BJ (cell line): ENCODE results near the gene MAPK10. TPM values are rescaled to one million over a fixed set of nuclear protein-coding genes. Genes with fewer than 3 reads are reported as not detected.

Experiments
- CTCF ChIA-PET: fragments of 350-600 bp; formaldehyde crosslinking; extraction: SDS; loops from one replicate; lab custom pipeline; 2021; ENCODE audit warnings: antibody characterized with exemption, inconsistent platforms; lab: Yijun Ruan, JAX
- POLR2A ChIA-PET: fragments of 300-600 bp; sonication (Branson Sonifier 250); formaldehyde crosslinking; extraction: SDS; loops from one replicate; lab custom pipeline; 2021; ENCODE audit warnings: antibody characterized with exemption; lab: Charles Lee
- DNase-seq: peaks from one replicate; pipeline ENCODE4 v3.0.0-alpha.2; 2011; ENCODE audit warnings: low read depth
- H3K27me3 ChIP-seq: 2 replicates; pipeline ENCODE4 v1.6.0; 2011; ENCODE audit warnings: low read length; ENCODE audit not compliant: control insufficient read depth, insufficient read depth
- H3K36me3 ChIP-seq: 2 replicates; pipeline ENCODE4 v1.5.1; 2011; ENCODE audit warnings: low read length; ENCODE audit not compliant: control insufficient read depth, insufficient read depth
- H3K4me3 ChIP-seq: 2 replicates; pipeline ENCODE4 v1.5.1; 2011; ENCODE audit warnings: low read depth, mild to moderate bottlenecking, control low read depth, low read length
- polyA plus RNA-seq: library from polyadenylated mRNA; depleted of rRNA; stranded (reverse); fragments of >200 nt; gene quantifications from 2 replicates; pipeline ENCODE4 v1.2.3, GENCODE V29; 2011
- TF ChIP-seq, protein P1 (sequence below): IDR thresholded peaks from 2 replicates; pipeline ENCODE4 v1.5.1; 2011; ENCODE audit warnings: low read depth, mild to moderate bottlenecking, control low read depth, inconsistent platforms, low read length, moderate library complexity; ENCODE audit not compliant: insufficient read depth

Gene MAPK10
- polyA plus RNA-seq, 1 experiment, result 0.86 TPM

DNA sequence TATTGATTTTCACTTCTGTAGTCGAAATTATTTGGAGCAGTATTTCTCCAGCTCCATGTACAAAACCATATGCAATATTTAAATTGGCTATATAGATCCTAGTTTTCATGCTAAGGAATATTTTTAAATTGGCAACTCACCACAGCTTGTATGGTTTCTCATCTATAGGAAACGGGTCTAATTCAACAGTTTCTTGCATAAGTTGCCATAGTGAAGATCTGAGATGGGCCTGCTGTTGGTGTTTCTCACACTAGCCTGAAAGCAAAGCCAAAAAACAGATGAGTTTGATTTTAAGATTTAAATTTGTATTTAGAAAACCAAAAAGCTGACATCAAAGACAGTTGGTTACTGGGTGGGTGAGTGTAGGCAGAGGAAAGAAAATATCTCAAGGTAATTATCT, 5.5 kb downstream of the MAPK10 start:
- TF ChIP-seq, protein P1, sequence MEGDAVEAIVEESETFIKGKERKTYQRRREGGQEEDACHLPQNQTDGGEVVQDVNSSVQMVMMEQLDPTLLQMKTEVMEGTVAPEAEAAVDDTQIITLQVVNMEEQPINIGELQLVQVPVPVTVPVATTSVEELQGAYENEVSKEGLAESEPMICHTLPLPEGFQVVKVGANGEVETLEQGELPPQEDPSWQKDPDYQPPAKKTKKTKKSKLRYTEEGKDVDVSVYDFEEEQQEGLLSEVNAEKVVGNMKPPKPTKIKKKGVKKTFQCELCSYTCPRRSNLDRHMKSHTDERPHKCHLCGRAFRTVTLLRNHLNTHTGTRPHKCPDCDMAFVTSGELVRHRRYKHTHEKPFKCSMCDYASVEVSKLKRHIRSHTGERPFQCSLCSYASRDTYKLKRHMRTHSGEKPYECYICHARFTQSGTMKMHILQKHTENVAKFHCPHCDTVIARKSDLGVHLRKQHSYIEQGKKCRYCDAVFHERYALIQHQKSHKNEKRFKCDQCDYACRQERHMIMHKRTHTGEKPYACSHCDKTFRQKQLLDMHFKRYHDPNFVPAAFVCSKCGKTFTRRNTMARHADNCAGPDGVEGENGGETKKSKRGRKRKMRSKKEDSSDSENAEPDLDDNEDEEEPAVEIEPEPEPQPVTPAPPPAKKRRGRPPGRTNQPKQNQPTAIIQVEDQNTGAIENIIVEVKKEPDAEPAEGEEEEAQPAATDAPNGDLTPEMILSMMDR, result no peak
- no peaks in the 10 kb centered on the region for H3K27me3 ChIP-seq
- no peaks in the 10 kb centered on the region for H3K36me3 ChIP-seq
- H3K4me3 ChIP-seq, result no peak overlapping the region
- ChIA-PET POLR2A (no interaction called here), CTCF (interaction anchor here (0.7 to 1.3 kb wide), 2 partner anchors 22 to 23 kb away, joined by 3 read pairs; no protein-coding TSS in a partner anchor)
- no peak for DNase-seq

DNA sequence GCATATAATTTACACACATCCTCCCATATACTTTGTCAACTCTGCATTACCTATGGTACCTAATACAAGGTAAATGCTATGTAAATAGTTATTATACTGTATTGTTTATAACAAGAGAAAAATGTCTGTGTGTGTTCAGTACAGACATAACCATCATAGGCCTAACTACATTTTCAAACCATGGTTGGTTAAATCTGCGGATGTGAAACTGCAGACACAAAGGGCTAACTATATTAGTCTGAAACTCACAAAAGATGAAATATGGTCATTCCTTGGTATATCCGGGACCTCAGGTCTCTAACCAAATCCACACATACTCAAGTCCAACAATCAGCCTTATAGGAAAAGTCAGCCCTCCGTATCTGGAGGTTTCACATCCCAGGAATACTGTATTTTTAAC, 13.5 kb downstream of the MAPK10 start:
- ChIA-PET POLR2A (no interaction called here), CTCF (no interaction called here)
- Histone ChIP-seq H3K36me3 (no peaks in the 10 kb centered on the region), H3K4me3 (no peak overlapping the region), H3K27me3 (no peaks in the 10 kb centered on the region)
- no peak for DNase-seq
- TF ChIP-seq, protein P1, result no peak

DNA sequence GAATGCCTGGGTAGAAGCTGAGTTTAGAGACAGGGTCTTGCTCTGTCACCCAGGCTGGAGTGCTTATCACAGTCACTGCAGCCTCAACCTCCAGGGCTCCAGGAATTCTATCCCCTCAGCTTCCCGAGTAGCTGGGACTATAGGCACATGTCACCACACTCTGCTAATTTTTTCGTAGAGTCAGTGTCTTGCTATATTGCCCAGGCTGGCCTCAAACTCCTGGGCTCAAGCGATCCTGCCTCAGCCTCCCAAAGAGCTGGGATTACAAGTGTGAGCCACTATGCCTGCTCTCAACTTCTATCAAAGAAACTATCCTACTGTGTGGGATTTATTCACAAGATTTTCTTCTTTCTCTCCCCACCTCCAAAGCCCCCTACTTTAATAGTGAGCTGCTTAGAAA, 15.7 kb downstream of the MAPK10 start:
- POLR2A ChIA-PET, result no interaction called here
- CTCF ChIA-PET, result interaction anchor here (1.6 kb wide), 1 partner anchor 15 kb away, joined by 3 read pairs; no protein-coding TSS in a partner anchor

DNA sequence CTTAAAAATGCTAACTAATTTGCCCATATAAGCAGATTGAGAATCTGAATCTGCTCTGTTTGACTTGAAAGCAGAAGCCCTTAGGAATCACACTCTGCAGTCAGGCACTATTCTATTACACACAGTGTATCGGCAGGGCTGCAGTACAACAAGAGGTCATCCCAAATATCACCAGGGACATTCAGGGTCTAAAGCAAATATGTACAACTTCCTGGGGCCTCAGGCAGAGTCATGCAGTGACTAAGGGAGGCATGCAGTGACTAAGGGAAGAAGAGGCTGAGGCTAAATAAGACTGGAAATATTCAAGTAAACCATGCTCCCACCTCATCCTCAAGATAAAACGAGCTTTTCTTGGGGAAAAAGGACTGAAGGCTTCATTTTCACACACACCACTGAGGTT, 20.9 kb downstream of the MAPK10 start:
- ChIA-PET POLR2A (no interaction called here), CTCF (no interaction called here)
- Histone ChIP-seq H3K4me3 (no peak overlapping the region), H3K36me3 (no peaks in the 10 kb centered on the region), H3K27me3 (no peaks in the 10 kb centered on the region)
- TF ChIP-seq, protein P1, result no peak
- DNase-seq, result peak; percentile 72

More for the DNA sequence above, 15.7 kb downstream of the MAPK10 start:
- H3K36me3 ChIP-seq, result no peaks in the 10 kb centered on the region
- no peaks in the 10 kb centered on the region for H3K27me3 ChIP-seq
- H3K4me3 ChIP-seq, result no peak overlapping the region
- DNase-seq, result no peak
- TF ChIP-seq, protein P1, result no peak

DNA sequence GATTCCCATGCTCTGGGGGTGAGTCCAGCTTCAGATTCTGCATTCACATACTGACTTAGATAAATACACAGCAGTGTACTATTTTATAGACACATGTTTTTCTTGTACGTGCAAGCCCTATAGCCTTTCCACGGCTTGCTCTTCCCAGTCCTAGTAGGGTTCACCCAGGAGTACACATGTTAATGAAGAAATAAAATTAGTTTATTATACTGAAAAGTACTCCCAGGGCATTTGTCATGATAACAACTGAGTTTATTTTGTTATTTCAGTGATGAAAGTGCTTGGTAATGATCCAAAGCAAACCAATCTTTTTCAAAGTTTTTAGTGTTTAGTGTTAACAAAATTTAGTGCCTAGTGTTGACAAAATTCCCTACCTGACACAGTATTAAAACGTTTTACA, 21.3 kb downstream of the MAPK10 start:
- no peak overlapping the region for H3K4me3 ChIP-seq
- no peaks in the 10 kb centered on the region for H3K27me3 ChIP-seq
- TF ChIP-seq, protein P1, result no peak
- ChIA-PET POLR2A (no interaction called here), CTCF (no interaction called here)
- H3K36me3 ChIP-seq, result no peaks in the 10 kb centered on the region
- DNase-seq, result peak; percentile 18
